Eye (tissue), 1 donor: ENCODE results near the gene COL5A2.

Experiments used
- DNase-seq: peaks from one replicate; pipeline ENCODE4 v3.0.0-alpha.2; 2015

The COL5A2 gene

GRCh38 chr2:189178726-189179569 is 613 bp downstream of the COL5A2 start:
- DNase-seq, result peak; percentile 72

- no peak for DNase-seq
Measured at GRCh38 chr2:189178054-189178453, 1.5 kb downstream of the COL5A2 start.

- DNase-seq, result no peak
Measured at GRCh38 chr2:189177251-189177840, 2.2 kb downstream of the COL5A2 start.

- no peak for DNase-seq
Measured at GRCh38 chr2:189176516-189176915, 3.0 kb downstream of the COL5A2 start.

- no peak for DNase-seq
Measured at GRCh38 chr2:189175869-189176433, 3.6 kb downstream of the COL5A2 start.

- no peak for DNase-seq
Measured at GRCh38 chr2:189171956-189172609, 7.5 kb downstream of the COL5A2 start.

GRCh38 chr2:189168856-189169499 is 10.6 kb downstream of the COL5A2 start:
- DNase-seq, result no peak

GRCh38 chr2:189165656-189166380 is 13.7 kb downstream of the COL5A2 start:
- DNase-seq, result no peak

- DNase-seq, result no peak
Measured at GRCh38 chr2:189164746-189165145, 14.8 kb downstream of the COL5A2 start.

- no peak for DNase-seq
Measured at GRCh38 chr2:189163889-189164288, 15.7 kb downstream of the COL5A2 start.

GRCh38 chr2:189162566-189162965 is 17.0 kb downstream of the COL5A2 start:
- DNase-seq, result no peak

- DNase-seq, result no peak
Measured at GRCh38 chr2:189161894-189162293, 17.7 kb downstream of the COL5A2 start.

GRCh38 chr2:189159717-189160116 is 19.8 kb downstream of the COL5A2 start:
- DNase-seq, result no peak

- no peak for DNase-seq
Measured at GRCh38 chr2:189159273-189159672, 20.3 kb downstream of the COL5A2 start.

- DNase-seq, result no peak
Measured at GRCh38 chr2:189157939-189158338, 21.6 kb downstream of the COL5A2 start.

GRCh38 chr2:189157456-189157855 is 22.1 kb downstream of the COL5A2 start:
- no peak for DNase-seq

- no peak for DNase-seq
Measured at GRCh38 chr2:189155795-189156194, 23.8 kb downstream of the COL5A2 start.

GRCh38 chr2:189153619-189154018 is 25.9 kb downstream of the COL5A2 start:
- peak; percentile 76 for DNase-seq

GRCh38 chr2:189152483-189152882 is 27.1 kb downstream of the COL5A2 start:
- no peak for DNase-seq

- no peak for DNase-seq
Measured at GRCh38 chr2:189151906-189152305, 27.7 kb downstream of the COL5A2 start.

- peak; percentile 50 for DNase-seq
Measured at GRCh38 chr2:189150033-189150432, 29.5 kb downstream of the COL5A2 start.

- DNase-seq, result no peak
Measured at GRCh38 chr2:189147989-189148388, 31.6 kb downstream of the COL5A2 start.
